Measurements from ENCODE around the gene CA11. TPM values are rescaled to one million over a fixed set of nuclear protein-coding genes. Genes with fewer than 3 reads are reported as not detected.

The CA11 gene
- total and polyA plus RNA-seq, 9 of the 15 experiments (the other 6 are each of a cell fraction or from before 2014, with no cell fraction given): 2.9 to 19.9 (median 8.3) TPM

GRCh38 chr19:48635966-48636858, 9.8 kb downstream of the CA11 start (continued):
- TF ChIP-seq ZNF512 (tag; IDR thresholded peaks at IDR 0.05): peak; percentile 70
- no peak for TF ChIP-seq MIER1 (IDR thresholded peaks at IDR 0.05; ENCODE audit: low read depth)
- peak; percentile 1 for TF ChIP-seq CHD1 (IDR thresholded peaks at IDR 0.05; ENCODE audit: low read length)
- no peak for TF ChIP-seq SNRNP70 (optimal IDR thresholded peaks at IDR 0.05; ENCODE audit: low read depth, low read length)
- no peak for TF ChIP-seq ZNF707 (CRISPR knock-in tag; conservative IDR thresholded peaks at IDR 0.05)
- peak; percentile 10 for TF ChIP-seq ZNF280A (IDR thresholded peaks at IDR 0.05; ENCODE audit: low read depth, partially characterized antibody)
- TF ChIP-seq MLLT1 (IDR thresholded peaks at IDR 0.05): 0 out of 4 replicates have a peak, but pooled peaks have one; percentile 13 to 51
- TF ChIP-seq PBX2 (CRISPR knock-in tag; IDR thresholded peaks at IDR 0.05; ENCODE audit: low read depth): no peak
- TF ChIP-seq PBX2 (tag; conservative IDR thresholded peaks at IDR 0.05; ENCODE audit: low read depth): no peak
- peak; percentile 62; the same call in 1 of the 2 replicates for TF ChIP-seq ELF4 (CRISPR knock-in tag; IDR thresholded peaks at IDR 0.05)
- TF ChIP-seq ZNF511 (CRISPR knock-in tag; IDR thresholded peaks at IDR 0.05): no peak
- no peak for TF ChIP-seq ELF1 (tag; IDR thresholded peaks at IDR 0.05)
- no peak for TF ChIP-seq ZNF586 (CRISPR knock-in tag; conservative IDR thresholded peaks at IDR 0.05)
- TF ChIP-seq POLR2B (IDR thresholded peaks at IDR 0.05; ENCODE audit: low read depth, partially characterized antibody): peak; percentile 21
- 0 out of 4 replicates have a peak, but pooled peaks of 1 of the 2 experiments have one; percentile 13 for TF ChIP-seq KDM1A (IDR thresholded peaks at IDR 0.05)
- TF ChIP-seq USF1 (CRISPR knock-in tag; IDR thresholded peaks at IDR 0.05): peak; percentile 46; the same call in 1 of the 2 replicates
- TF ChIP-seq C11orf30 (IDR thresholded peaks at IDR 0.05; ENCODE audit: low read depth): no peak
- no peak for TF ChIP-seq STAT5A (IDR thresholded peaks at IDR 0.05; ENCODE audit: borderline replicate concordance, low read length)

All from K562 (cell line).